PC-9 (cell line): ENCODE results near the gene MGAT2.

Experiments
- EZH2 ChIP-seq: fragments of 200-600 bp; sonication (generic); IDR thresholded peaks from 2 replicates; pipeline ENCODE4 v1.8.0; 2017; ENCODE audit warnings: antibody characterized with exemption, low read depth
- TF ChIP-seq, protein P1 (sequence below): fragments of 200-600 bp; sonication (generic); conservative IDR thresholded peaks from 2 replicates; pipeline ENCODE4 v1.6.1; 2017; ENCODE audit warnings: mixed run types, antibody characterized with exemption, mild to moderate bottlenecking, moderate library complexity

GRCh38 chr14:49640540-49641417 is 20.2 kb downstream of the MGAT2 start:
- TF ChIP-seq, protein P1, sequence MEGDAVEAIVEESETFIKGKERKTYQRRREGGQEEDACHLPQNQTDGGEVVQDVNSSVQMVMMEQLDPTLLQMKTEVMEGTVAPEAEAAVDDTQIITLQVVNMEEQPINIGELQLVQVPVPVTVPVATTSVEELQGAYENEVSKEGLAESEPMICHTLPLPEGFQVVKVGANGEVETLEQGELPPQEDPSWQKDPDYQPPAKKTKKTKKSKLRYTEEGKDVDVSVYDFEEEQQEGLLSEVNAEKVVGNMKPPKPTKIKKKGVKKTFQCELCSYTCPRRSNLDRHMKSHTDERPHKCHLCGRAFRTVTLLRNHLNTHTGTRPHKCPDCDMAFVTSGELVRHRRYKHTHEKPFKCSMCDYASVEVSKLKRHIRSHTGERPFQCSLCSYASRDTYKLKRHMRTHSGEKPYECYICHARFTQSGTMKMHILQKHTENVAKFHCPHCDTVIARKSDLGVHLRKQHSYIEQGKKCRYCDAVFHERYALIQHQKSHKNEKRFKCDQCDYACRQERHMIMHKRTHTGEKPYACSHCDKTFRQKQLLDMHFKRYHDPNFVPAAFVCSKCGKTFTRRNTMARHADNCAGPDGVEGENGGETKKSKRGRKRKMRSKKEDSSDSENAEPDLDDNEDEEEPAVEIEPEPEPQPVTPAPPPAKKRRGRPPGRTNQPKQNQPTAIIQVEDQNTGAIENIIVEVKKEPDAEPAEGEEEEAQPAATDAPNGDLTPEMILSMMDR: no peak
- TF ChIP-seq EZH2: no peak
